22Rv1 (cell line): ENCODE data around the gene CFD.

Source experiments
- CTCF ChIP-seq: fragments of 450-650 bp; IDR thresholded peaks from 2 replicates; pipeline ENCODE4 v1.5.1; 2017; ENCODE audit warnings: mild to moderate bottlenecking
- ZFX ChIP-seq: fragments of 450-650 bp; IDR thresholded peaks from 2 replicates; pipeline ENCODE4 v1.6.1; 2017; ENCODE audit warnings: antibody characterized with exemption, borderline replicate concordance

GRCh38 chr19:897442-898039, 38.1 kb downstream of the CFD start:
- TF ChIP-seq CTCF (peak; percentile 20), ZFX (no peak)
